ENCODE results near the gene MIER2.

MIER2 gene

GRCh38 chr19:311813-312261, 32.8 kb downstream of the MIER2 start:
- TF ChIP-seq CTCF (IDR thresholded peaks at IDR 0.05; ENCODE audit: insufficient read depth, low read depth, low read length, missing control alignments), result no peak
- no peak for DNase-seq (ENCODE audit: low read depth)
- H3K4me3 ChIP-seq (ENCODE audit: low read depth, low read length), result no peak overlapping the region

- DNase-seq (ENCODE audit: low read depth), result no peak
- TF ChIP-seq CTCF (IDR thresholded peaks at IDR 0.05; ENCODE audit: insufficient read depth, low read depth, low read length, missing control alignments), result no peak
- no peak overlapping the region for H3K4me3 ChIP-seq (ENCODE audit: low read depth, low read length)
Observed at GRCh38 chr19:310781-311496, 33.7 kb downstream of the MIER2 start.

- no peak overlapping the region for H3K4me3 ChIP-seq (ENCODE audit: low read depth, low read length)
- no peak for DNase-seq (ENCODE audit: low read depth)
- no peak for TF ChIP-seq CTCF (IDR thresholded peaks at IDR 0.05; ENCODE audit: insufficient read depth, low read depth, low read length, missing control alignments)
Observed at GRCh38 chr19:310141-310651, 34.4 kb downstream of the MIER2 start.

GRCh38 chr19:309206-309565, 35.4 kb downstream of the MIER2 start:
- TF ChIP-seq CTCF (IDR thresholded peaks at IDR 0.05; ENCODE audit: insufficient read depth, low read depth, low read length, missing control alignments), result no peak
- no peak overlapping the region for H3K4me3 ChIP-seq (ENCODE audit: low read depth, low read length)
- no peak for DNase-seq (ENCODE audit: low read depth)

- H3K4me3 ChIP-seq (ENCODE audit: low read depth, low read length), result no peak overlapping the region
- TF ChIP-seq CTCF (IDR thresholded peaks at IDR 0.05; ENCODE audit: insufficient read depth, low read depth, low read length, missing control alignments), result no peak
- no peak for DNase-seq (ENCODE audit: low read depth)
Observed at GRCh38 chr19:308471-309205, 36.0 kb downstream of the MIER2 start.

GRCh38 chr19:307793-308420, 36.7 kb downstream of the MIER2 start:
- no peak overlapping the region for H3K4me3 ChIP-seq (ENCODE audit: low read depth, low read length)
- DNase-seq (ENCODE audit: low read depth), result no peak
- no peak for TF ChIP-seq CTCF (IDR thresholded peaks at IDR 0.05; ENCODE audit: insufficient read depth, low read depth, low read length, missing control alignments)
